Hepatocyte (in vitro differentiated cells): ENCODE measurements around the gene ZSWIM7. TPM values are rescaled to one million over a fixed set of nuclear protein-coding genes. Genes with fewer than 3 reads are reported as not detected.

Source experiments
- DNase-seq: peaks from one replicate; pipeline ENCODE4 v3.0.0-alpha.2; 2016; ENCODE audit warnings: low spot score
- H2AFZ ChIP-seq: fragments of 200-600 bp; sonication (generic); 2 replicates; pipeline ENCODE4 v1.6.0; 2016; ENCODE audit warnings: antibody characterized with exemption, mild to moderate bottlenecking
- H3K27ac ChIP-seq: fragments of 200-600 bp; sonication (generic); 2 replicates; pipeline ENCODE4 v1.5.1; 2016; ENCODE audit warnings: mild to moderate bottlenecking
- H3K27me3 ChIP-seq: fragments of 200-600 bp; sonication (generic); 2 replicates; pipeline ENCODE4 v1.6.1; 2016
- H3K36me3 ChIP-seq: fragments of 200-600 bp; sonication (generic); replicated peaks from 2 replicates; pipeline ENCODE4 v1.5.1; 2016; ENCODE audit warnings: low read depth; ENCODE audit not compliant: insufficient read depth
- H3K4me1 ChIP-seq: fragments of 200-600 bp; sonication (generic); 2 replicates; pipeline ENCODE4 v1.5.1; 2016; ENCODE audit warnings: mild to moderate bottlenecking, moderate library complexity; ENCODE audit not compliant: insufficient read depth
- H3K4me2 ChIP-seq: fragments of 200-600 bp; sonication (generic); 2 replicates; pipeline ENCODE4 v1.6.0; 2016
- H3K4me3 ChIP-seq: fragments of 200-600 bp; sonication (generic); 2 replicates; pipeline ENCODE4 v1.5.1; 2016; ENCODE audit warnings: mild to moderate bottlenecking
- H3K79me2 ChIP-seq: fragments of 200-600 bp; sonication (generic); 2 replicates; pipeline ENCODE4 v1.6.0; 2017; ENCODE audit warnings: mild to moderate bottlenecking
- H3K9me2 ChIP-seq: fragments of 200-600 bp; sonication (generic); replicated peaks from 2 replicates; pipeline ENCODE4 v1.6.0; 2017; ENCODE audit warnings: mild to moderate bottlenecking; ENCODE audit not compliant: insufficient read depth
- H3K9me3 ChIP-seq: fragments of 200-600 bp; sonication (generic); 2 replicates; pipeline ENCODE4 v1.5.1; 2016; ENCODE audit warnings: low read depth, mild to moderate bottlenecking
- H4K20me1 ChIP-seq: fragments of 200-600 bp; sonication (generic); 2 replicates; pipeline ENCODE4 v1.6.0; 2016; ENCODE audit warnings: mild to moderate bottlenecking; ENCODE audit not compliant: insufficient read depth, poor library complexity, severe bottlenecking
- CTCF ChIP-seq: fragments of 200-600 bp; sonication (generic); IDR thresholded peaks from 2 replicates; pipeline ENCODE4 v1.5.1; 2016; ENCODE audit warnings: antibody characterized with exemption, mild to moderate bottlenecking; ENCODE audit not compliant: poor library complexity
- EZH2 ChIP-seq: fragments of 200-600 bp; sonication (generic); IDR thresholded peaks from 2 replicates; pipeline ENCODE4 v1.6.1; 2016; ENCODE audit warnings: antibody characterized with exemption, mild to moderate bottlenecking, borderline replicate concordance
- EZH2phosphoT487 ChIP-seq: fragments of 200-600 bp; sonication (generic); IDR thresholded peaks from one replicate; pipeline ENCODE4 v1.6.1; 2018; ENCODE audit warnings: antibody characterized with exemption, mild to moderate bottlenecking, low read depth, moderate library complexity; ENCODE audit not compliant: unreplicated experiment, severe bottlenecking
- WGBS: methylation state at CpG from one replicate; pipeline ENCODE4 v1.1.6; 2016; ENCODE audit warnings: low lambda C conversion rate; ENCODE audit errors: missing lambda C conversion rate; 5-methylcytosine and 5-hydroxymethylcytosine counted together
- polyA plus RNA-seq: library from polyadenylated mRNA; unstranded; fragments of >200 nt; fragmentation: Nextera tagmentation; extraction: Ambion mirVana; gene quantifications from 2 replicates; pipeline ENCODE4 v1.2.1, GENCODE V29; 2016
- total RNA-seq: library from RNA; depleted of rRNA; stranded (reverse); fragments of >200 nt; gene quantifications from 2 replicates; pipeline ENCODE4 v1.2.3, GENCODE V29; 2014

The ZSWIM7 gene
- total and polyA plus RNA-seq, 2 experiments from 2014 or later, result 27.0 to 46.8 TPM

GRCh38 chr17:15952048-15952532 is 47.4 kb downstream of the ZSWIM7 start:
- no peaks in the 10 kb centered on the region for H4K20me1 ChIP-seq
- DNase-seq, result no peak
- H3K4me1 ChIP-seq, result peaks cover 5% of the 10 kb centered on the region
- H3K27ac ChIP-seq, result no peak overlapping the region
- H3K36me3 ChIP-seq, result no peaks in the 10 kb centered on the region
- H2AFZ ChIP-seq, result no peak overlapping the region
- no peak for TF ChIP-seq CTCF
- TF ChIP-seq EZH2, result no peak
- TF ChIP-seq EZH2phosphoT487, result no peak
- 67% methylated on average over 7 of the region's 7 CpGs for WGBS
- H3K27me3 ChIP-seq, result no peaks in the 10 kb centered on the region
- H3K79me2 ChIP-seq, result peaks cover 19% of the 10 kb centered on the region
- H3K9me2 ChIP-seq, result no peaks in the 10 kb centered on the region
- no peak overlapping the region for H3K4me3 ChIP-seq
- H3K9me3 ChIP-seq, result no peaks in the 10 kb centered on the region
- no peak overlapping the region for H3K4me2 ChIP-seq

- WGBS, result 95% methylated on average over 6 of the region's 6 CpGs
- Histone ChIP-seq H3K4me2 (no peak overlapping the region), H3K27ac (no peak overlapping the region), H3K4me1 (peaks cover 9% of the 10 kb centered on the region), H3K9me3 (no peaks in the 10 kb centered on the region), H3K4me3 (no peak overlapping the region), H3K27me3 (peaks cover 2% of the 10 kb centered on the region), H4K20me1 (no peaks in the 10 kb centered on the region), H3K79me2 (peaks cover 24% of the 10 kb centered on the region), H3K9me2 (no peaks in the 10 kb centered on the region), H2AFZ (no peak overlapping the region), H3K36me3 (no peaks in the 10 kb centered on the region)
- TF ChIP-seq EZH2 (no peak), CTCF (no peak), EZH2phosphoT487 (no peak)
- DNase-seq, result no peak
Measured at GRCh38 chr17:15951368-15952047, 48.0 kb downstream of the ZSWIM7 start.

- Histone ChIP-seq H3K4me1 (peaks cover 20% of the 10 kb centered on the region), H3K36me3 (no peaks in the 10 kb centered on the region), H3K9me2 (no peaks in the 10 kb centered on the region), H4K20me1 (no peaks in the 10 kb centered on the region), H2AFZ (no peak overlapping the region), H3K4me2 (no peak overlapping the region), H3K9me3 (no peaks in the 10 kb centered on the region), H3K27ac (no peak overlapping the region), H3K79me2 (peaks cover 24% of the 10 kb centered on the region), H3K27me3 (peaks cover 14% of the 10 kb centered on the region), H3K4me3 (no peak overlapping the region)
- 89% methylated on average over 13 of the region's 16 CpGs for WGBS
- DNase-seq, result no peak
- no peak for TF ChIP-seq CTCF
- no peak for TF ChIP-seq EZH2
- no peak for TF ChIP-seq EZH2phosphoT487
Measured at GRCh38 chr17:15947976-15948752, 51.3 kb downstream of the ZSWIM7 start.
